Measurements from ENCODE around the gene BICDL1. TPM values are rescaled to one million over a fixed set of nuclear protein-coding genes. Genes with fewer than 3 reads are reported as not detected.

BICDL1 gene
- total RNA-seq, 1 donor from 2014 or later, result not detected

DNA sequence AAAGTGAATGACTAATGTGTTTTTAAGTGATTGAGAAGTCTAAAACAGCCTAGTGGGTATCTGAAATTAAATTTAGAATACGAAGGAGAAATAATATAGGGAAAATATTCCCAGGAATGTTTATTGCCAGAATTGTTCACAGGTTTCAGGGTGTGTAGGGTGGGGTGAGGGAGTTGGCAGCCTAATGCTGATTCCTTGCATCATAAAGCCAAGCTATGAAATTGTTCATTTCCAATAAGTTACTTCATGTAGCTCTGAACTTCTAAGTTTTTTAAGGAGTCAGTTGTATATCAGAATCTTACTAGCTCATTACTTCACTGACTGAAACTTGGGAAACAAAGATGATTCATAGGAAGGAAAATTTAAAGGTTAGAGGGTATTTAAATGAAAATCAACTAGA is 71.2 kb downstream of the BICDL1 start:
- no peak for DNase-seq (ENCODE audit: extremely low spot score, unreplicated experiment)
- Mint-ChIP-seq H3K27ac (ENCODE audit: unreplicated experiment) (no peak overlapping the region), H3K9me3 (ENCODE audit: unreplicated experiment) (no peaks in the 10 kb centered on the region), H3K36me3 (ENCODE audit: unreplicated experiment) (no peaks in the 10 kb centered on the region), H3K27me3 (ENCODE audit: unreplicated experiment) (peaks cover 61% of the 10 kb centered on the region), H3K4me3 (ENCODE audit: unreplicated experiment) (no peak overlapping the region), H3K4me1 (ENCODE audit: unreplicated experiment) (no peaks in the 10 kb centered on the region)
- TF ChIP-seq, protein P1, sequence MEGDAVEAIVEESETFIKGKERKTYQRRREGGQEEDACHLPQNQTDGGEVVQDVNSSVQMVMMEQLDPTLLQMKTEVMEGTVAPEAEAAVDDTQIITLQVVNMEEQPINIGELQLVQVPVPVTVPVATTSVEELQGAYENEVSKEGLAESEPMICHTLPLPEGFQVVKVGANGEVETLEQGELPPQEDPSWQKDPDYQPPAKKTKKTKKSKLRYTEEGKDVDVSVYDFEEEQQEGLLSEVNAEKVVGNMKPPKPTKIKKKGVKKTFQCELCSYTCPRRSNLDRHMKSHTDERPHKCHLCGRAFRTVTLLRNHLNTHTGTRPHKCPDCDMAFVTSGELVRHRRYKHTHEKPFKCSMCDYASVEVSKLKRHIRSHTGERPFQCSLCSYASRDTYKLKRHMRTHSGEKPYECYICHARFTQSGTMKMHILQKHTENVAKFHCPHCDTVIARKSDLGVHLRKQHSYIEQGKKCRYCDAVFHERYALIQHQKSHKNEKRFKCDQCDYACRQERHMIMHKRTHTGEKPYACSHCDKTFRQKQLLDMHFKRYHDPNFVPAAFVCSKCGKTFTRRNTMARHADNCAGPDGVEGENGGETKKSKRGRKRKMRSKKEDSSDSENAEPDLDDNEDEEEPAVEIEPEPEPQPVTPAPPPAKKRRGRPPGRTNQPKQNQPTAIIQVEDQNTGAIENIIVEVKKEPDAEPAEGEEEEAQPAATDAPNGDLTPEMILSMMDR (IDR thresholded peaks at IDR 0.05), result no peak

GRCh38 chr12:120060717-120061116 is 71.7 kb downstream of the BICDL1 start:
- peaks cover 60% of the 10 kb centered on the region for H3K27me3 Mint-ChIP-seq (ENCODE audit: unreplicated experiment)
- TF ChIP-seq, protein P1 (IDR thresholded peaks at IDR 0.05), result no peak
- no peak overlapping the region for H3K27ac Mint-ChIP-seq (ENCODE audit: unreplicated experiment)
- H3K4me3 Mint-ChIP-seq (ENCODE audit: unreplicated experiment), result no peak overlapping the region
- H3K36me3 Mint-ChIP-seq (ENCODE audit: unreplicated experiment), result no peaks in the 10 kb centered on the region
- no peaks in the 10 kb centered on the region for H3K4me1 Mint-ChIP-seq (ENCODE audit: unreplicated experiment)
- DNase-seq (ENCODE audit: extremely low spot score, unreplicated experiment), result no peak
- no peaks in the 10 kb centered on the region for H3K9me3 Mint-ChIP-seq (ENCODE audit: unreplicated experiment)

- Mint-ChIP-seq H3K9me3 (ENCODE audit: unreplicated experiment) (no peaks in the 10 kb centered on the region), H3K4me3 (ENCODE audit: unreplicated experiment) (no peak overlapping the region), H3K27me3 (ENCODE audit: unreplicated experiment) (peaks cover 64% of the 10 kb centered on the region), H3K4me1 (ENCODE audit: unreplicated experiment) (no peaks in the 10 kb centered on the region), H3K36me3 (ENCODE audit: unreplicated experiment) (no peaks in the 10 kb centered on the region), H3K27ac (ENCODE audit: unreplicated experiment) (no peak overlapping the region)
- TF ChIP-seq, protein P1 (IDR thresholded peaks at IDR 0.05), result no peak
- no peak for DNase-seq (ENCODE audit: extremely low spot score, unreplicated experiment)
These were observed 72.7 kb downstream of the BICDL1 start for GRCh38 chr12:120061575-120062214.

DNA sequence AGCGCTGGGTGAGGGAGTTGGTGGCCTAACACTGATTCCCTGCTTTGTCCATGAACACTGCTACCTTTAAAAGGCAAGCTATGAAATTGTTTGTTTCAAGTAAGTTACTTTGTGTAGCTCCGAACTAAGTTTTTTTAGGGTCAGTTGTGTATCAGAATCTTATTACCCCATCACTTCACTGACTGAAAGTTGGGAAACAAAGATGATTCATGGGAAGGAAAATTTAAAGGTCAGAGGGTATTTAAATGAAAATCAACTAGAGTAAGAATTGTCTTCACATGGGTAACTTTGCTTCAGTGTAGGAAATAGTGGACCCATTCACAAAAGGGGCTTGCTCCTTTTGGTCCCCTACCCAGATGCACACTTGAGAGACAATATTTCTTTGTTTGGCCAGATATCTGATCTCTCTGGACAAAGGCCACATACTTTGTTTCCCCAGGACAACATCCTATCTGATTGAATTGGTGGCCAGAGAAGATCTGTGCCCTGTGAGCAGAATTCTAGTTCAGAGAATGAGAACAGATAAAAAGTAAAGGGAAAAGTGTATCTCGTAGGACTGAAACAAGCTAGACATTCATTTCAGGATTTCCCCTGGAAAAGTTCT is 74.0 kb downstream of the BICDL1 start:
- Mint-ChIP-seq H3K4me1 (ENCODE audit: unreplicated experiment) (no peaks in the 10 kb centered on the region), H3K27ac (ENCODE audit: unreplicated experiment) (no peak overlapping the region), H3K9me3 (ENCODE audit: unreplicated experiment) (no peaks in the 10 kb centered on the region), H3K4me3 (ENCODE audit: unreplicated experiment) (no peak overlapping the region), H3K27me3 (ENCODE audit: unreplicated experiment) (peaks cover 66% of the 10 kb centered on the region), H3K36me3 (ENCODE audit: unreplicated experiment) (no peaks in the 10 kb centered on the region)
- DNase-seq (ENCODE audit: extremely low spot score, unreplicated experiment), result no peak
- TF ChIP-seq, protein P1 (IDR thresholded peaks at IDR 0.05), result no peak

DNA sequence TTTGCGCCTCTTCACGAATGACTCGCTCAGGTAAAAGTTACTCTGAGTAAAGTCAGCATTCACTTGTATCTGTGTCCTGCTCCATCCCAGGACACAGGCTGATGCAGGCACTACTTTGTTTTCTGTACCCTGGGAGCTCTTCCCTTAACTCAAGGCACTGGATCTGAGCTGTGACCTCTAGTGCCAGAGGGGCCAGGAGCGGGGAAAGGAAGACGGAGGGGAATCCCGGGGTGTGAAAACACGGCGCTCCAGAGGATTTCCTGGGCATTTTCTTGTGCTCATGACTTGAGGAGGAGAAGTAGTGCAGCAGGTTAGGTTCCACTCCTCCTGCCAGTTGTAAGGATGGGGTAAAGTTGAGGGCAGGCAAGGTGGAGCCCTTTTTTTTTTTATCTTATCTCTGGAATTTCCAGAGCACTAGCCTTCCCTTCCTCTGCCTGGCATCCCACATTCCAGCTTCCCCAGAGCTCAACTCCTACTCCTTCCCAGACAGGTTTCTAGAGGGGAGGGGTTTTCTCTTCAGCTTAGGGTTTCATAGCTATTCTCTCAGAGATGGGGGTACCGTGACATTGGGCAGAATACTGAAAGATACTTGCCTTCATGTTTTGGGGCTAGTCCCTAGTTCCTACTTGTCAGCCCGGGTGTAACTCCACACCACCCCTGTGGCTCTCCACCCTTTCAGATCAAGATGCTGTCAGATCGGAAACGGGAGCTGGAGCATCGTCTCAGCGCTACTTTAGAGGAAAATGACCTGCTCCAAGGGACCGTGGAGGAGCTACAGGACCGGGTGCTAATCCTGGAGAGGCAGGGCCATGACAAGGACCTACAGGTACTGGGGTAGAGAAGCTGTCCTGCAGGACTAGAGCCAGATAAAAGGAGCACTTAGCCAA is 75.3 kb downstream of the BICDL1 start:
- H3K4me3 Mint-ChIP-seq (ENCODE audit: unreplicated experiment), result no peak overlapping the region
- H3K27me3 Mint-ChIP-seq (ENCODE audit: unreplicated experiment), result peaks cover 71% of the 10 kb centered on the region
- H3K4me1 Mint-ChIP-seq (ENCODE audit: unreplicated experiment), result no peaks in the 10 kb centered on the region
- TF ChIP-seq, protein P1 (IDR thresholded peaks at IDR 0.05), result no peak
- no peak for DNase-seq (ENCODE audit: extremely low spot score, unreplicated experiment)
- H3K27ac Mint-ChIP-seq (ENCODE audit: unreplicated experiment), result no peak overlapping the region
- no peaks in the 10 kb centered on the region for H3K36me3 Mint-ChIP-seq (ENCODE audit: unreplicated experiment)
- no peaks in the 10 kb centered on the region for H3K9me3 Mint-ChIP-seq (ENCODE audit: unreplicated experiment)

Data from osteocyte (in vitro differentiated cells).